Activated B cell treated with CpG ODN at 0.5 μM for 24 hours (primary cell): Measurements from ENCODE around the gene PPP1R1C. TPM values are rescaled to one million over a fixed set of nuclear protein-coding genes. Genes with fewer than 3 reads are reported as not detected.

ENCODE experiments used
- ATAC-seq: fragments of 200-7000 bp; cut with Tn5 transposase; one replicate; pipeline ENCODE4 v1.10.0; 2021; ENCODE audit warnings: low read depth, mild to moderate bottlenecking, moderate library complexity
- CTCF ChIA-PET: fragments of 350-600 bp; sonication (Branson Sonifier 250); formaldehyde crosslinking; loops from one replicate; lab custom pipeline; 2021; ENCODE audit warnings: antibody characterized with exemption; lab: Charles Lee
- POLR2A ChIA-PET: fragments of 350-600 bp; sonication (Branson Sonifier 250); formaldehyde crosslinking; loops from one replicate; lab custom pipeline; 2021; ENCODE audit warnings: antibody characterized with exemption; lab: Charles Lee
- DNase-seq: peaks from one replicate; pipeline ENCODE4 v3.0.0; 2022
- H3K27ac Mint-ChIP-seq: one replicate; pipeline ENCODE4 v1.8.0; 2020; ENCODE audit warnings: mixed read lengths
- H3K27me3 Mint-ChIP-seq: one replicate; pipeline ENCODE4 v1.8.0; 2021; ENCODE audit warnings: mixed read lengths
- H3K36me3 Mint-ChIP-seq: one replicate; pipeline ENCODE4 v1.8.0; 2021; ENCODE audit warnings: low read depth, mixed read lengths
- H3K4me1 Mint-ChIP-seq: one replicate; pipeline ENCODE4 v1.8.0; 2021; ENCODE audit warnings: mixed read lengths
- H3K4me3 Mint-ChIP-seq: one replicate; pipeline ENCODE4 v1.8.0; 2020; ENCODE audit warnings: mild to moderate bottlenecking, mixed read lengths
- H3K9me3 Mint-ChIP-seq: one replicate; pipeline ENCODE4 v1.8.0; 2020; ENCODE audit warnings: mixed read lengths
- CTCF ChIP-seq: fragments of 200-600 bp; IDR thresholded peaks from one replicate; pipeline ENCODE4 v1.8.0; 2022; ENCODE audit warnings: antibody characterized with exemption, mild to moderate bottlenecking
- intact Hi-C: fragments of 100-400 bp; cut with micrococcal nuclease; formaldehyde crosslinking; loops from one replicate; pipeline ENCODE4 v1.15.1; 2024
- total RNA-seq: library from RNA; stranded (reverse); gene quantifications from 2 replicates; pipeline ENCODE4 v1.2.3, GENCODE V29; 2022

PPP1R1C gene
- total RNA-seq, 1 donor from 2014 or later: not detected

- intact Hi-C loops: no loop called here
- ATAC-seq: no peak
- H3K4me1 Mint-ChIP-seq: no peaks in the 10 kb centered on the region
Measured at GRCh38 chr2:182164686-182165085, 179.0 kb downstream of the PPP1R1C start.

GRCh38 chr2:182165202-182165601 lies 179.5 kb downstream of the PPP1R1C start:
- no peak for ATAC-seq
- no peak overlapping the region for H3K27ac Mint-ChIP-seq
- H3K27me3 Mint-ChIP-seq: no peaks in the 10 kb centered on the region
- TF ChIP-seq CTCF: no peak
- CTCF ChIA-PET: no interaction called here
- no peaks in the 10 kb centered on the region for H3K4me1 Mint-ChIP-seq
- intact Hi-C loops: no loop called here
- no peaks in the 10 kb centered on the region for H3K36me3 Mint-ChIP-seq
- H3K9me3 Mint-ChIP-seq: no peaks in the 10 kb centered on the region
- DNase-seq: no peak
- POLR2A ChIA-PET: no interaction called here
- no peak overlapping the region for H3K4me3 Mint-ChIP-seq

More at GRCh38 chr2:182164686-182165085, 179.0 kb downstream of the PPP1R1C start:
- ChIA-PET CTCF (no interaction called here), POLR2A (no interaction called here)
- H3K27ac Mint-ChIP-seq: no peak overlapping the region
- H3K27me3 Mint-ChIP-seq: no peaks in the 10 kb centered on the region
- no peak overlapping the region for H3K4me3 Mint-ChIP-seq
- no peak for TF ChIP-seq CTCF
- no peaks in the 10 kb centered on the region for H3K36me3 Mint-ChIP-seq
- no peaks in the 10 kb centered on the region for H3K9me3 Mint-ChIP-seq
- no peak for DNase-seq

- intact Hi-C loops: no loop called here
- Mint-ChIP-seq H3K27me3 (no peaks in the 10 kb centered on the region), H3K4me3 (no peak overlapping the region), H3K4me1 (no peaks in the 10 kb centered on the region), H3K36me3 (no peaks in the 10 kb centered on the region), H3K27ac (no peak overlapping the region), H3K9me3 (no peaks in the 10 kb centered on the region)
- TF ChIP-seq CTCF: no peak
- no peak for ATAC-seq
- ChIA-PET POLR2A (no interaction called here), CTCF (no interaction called here)
- no peak for DNase-seq
Measured at GRCh38 chr2:182166406-182166805, 180.8 kb downstream of the PPP1R1C start.

- no peak for DNase-seq
- Mint-ChIP-seq H3K36me3 (no peaks in the 10 kb centered on the region), H3K9me3 (no peaks in the 10 kb centered on the region), H3K27me3 (no peaks in the 10 kb centered on the region), H3K4me3 (no peak overlapping the region), H3K4me1 (no peaks in the 10 kb centered on the region), H3K27ac (no peak overlapping the region)
- ChIA-PET CTCF (no interaction called here), POLR2A (no interaction called here)
- intact Hi-C loops: no loop called here
- no peak for TF ChIP-seq CTCF
- no peak for ATAC-seq
Measured at GRCh38 chr2:182166841-182167240, 181.2 kb downstream of the PPP1R1C start.

Other genes starting within 250 kb of the PPP1R1C start
- 20.0 and 33.9 TPM in 2 replicates for gene ITPRID2, start 94.1 kb upstream of the PPP1R1C start, total RNA-seq